RWPE2 (cell line): ENCODE results near the gene FRMD5.

Experiments used
- ATAC-seq: fragments of 200-7000 bp; cut with Tn5 transposase; 3 replicates; pipeline ENCODE4 v1.9.1; 2021; ENCODE audit warnings: low read depth
- DNase-seq: peaks from one replicate; pipeline ENCODE4 v3.0.0-alpha.2; 2020; ENCODE audit warnings: low spot score
- H3K27ac ChIP-seq: fragments of 450-650 bp; 2 replicates; pipeline ENCODE4 v1.5.1; 2017; ENCODE audit warnings: mild to moderate bottlenecking; ENCODE audit not compliant: poor library complexity, severe bottlenecking
- H3K27me3 ChIP-seq: fragments of 250-450 bp; sonication (Bioruptor Pico); 2 replicates; pipeline ENCODE4 v1.5.1; 2021; ENCODE audit warnings: mild to moderate bottlenecking, moderate library complexity; ENCODE audit not compliant: insufficient read depth, poor library complexity, severe bottlenecking
- H3K36me3 ChIP-seq: fragments of 250-450 bp; sonication (Bioruptor Pico); 2 replicates; pipeline ENCODE4 v1.5.1; 2020; ENCODE audit warnings: low read depth, mild to moderate bottlenecking, moderate library complexity
- H3K4me1 ChIP-seq: fragments of 250-450 bp; sonication (Bioruptor Pico); 2 replicates; pipeline ENCODE4 v1.5.1; 2021; ENCODE audit warnings: mild to moderate bottlenecking, moderate library complexity; ENCODE audit not compliant: insufficient read depth, poor library complexity, severe bottlenecking
- H3K4me3 ChIP-seq: fragments of 250-450 bp; sonication (Bioruptor Pico); 2 replicates; pipeline ENCODE4 v1.5.1; 2021; ENCODE audit warnings: mild to moderate bottlenecking, moderate library complexity; ENCODE audit not compliant: severe bottlenecking
- H3K9me3 ChIP-seq: fragments of 250-450 bp; sonication (Bioruptor Pico); 2 replicates; pipeline ENCODE4 v1.5.1; 2021; ENCODE audit warnings: mild to moderate bottlenecking, moderate library complexity; ENCODE audit not compliant: severe bottlenecking
- CTCF ChIP-seq: fragments of 450-650 bp; IDR thresholded peaks from one replicate; pipeline ENCODE4 v1.5.1; 2017; ENCODE audit warnings: mild to moderate bottlenecking, moderate library complexity; ENCODE audit not compliant: poor library complexity, severe bottlenecking

Gene FRMD5

GRCh38 chr15:43930556-43930955, 264.5 kb downstream of the FRMD5 start:
- Histone ChIP-seq H3K36me3 (no peaks in the 10 kb centered on the region), H3K4me3 (no peak overlapping the region), H3K4me1 (no peaks in the 10 kb centered on the region), H3K27me3 (no peaks in the 10 kb centered on the region), H3K9me3 (no peaks in the 10 kb centered on the region), H3K27ac (no peak overlapping the region)
- DNase-seq (no peak), ATAC-seq (no peak)
- no peak for TF ChIP-seq CTCF

- H3K9me3 ChIP-seq: no peaks in the 10 kb centered on the region
- H3K27ac ChIP-seq: no peak overlapping the region
- H3K4me1 ChIP-seq: no peaks in the 10 kb centered on the region
- no peaks in the 10 kb centered on the region for H3K36me3 ChIP-seq
- ATAC-seq (no peak), DNase-seq (no peak)
- no peaks in the 10 kb centered on the region for H3K27me3 ChIP-seq
- H3K4me3 ChIP-seq: no peak overlapping the region
- no peak for TF ChIP-seq CTCF
Observed at GRCh38 chr15:43930079-43930478, 265.0 kb downstream of the FRMD5 start.

GRCh38 chr15:43928152-43928551, 266.9 kb downstream of the FRMD5 start:
- no peak overlapping the region for H3K4me3 ChIP-seq
- H3K36me3 ChIP-seq: no peaks in the 10 kb centered on the region
- DNase-seq (no peak), ATAC-seq (no peak)
- TF ChIP-seq CTCF: no peak
- no peaks in the 10 kb centered on the region for H3K27me3 ChIP-seq
- no peaks in the 10 kb centered on the region for H3K4me1 ChIP-seq
- no peak overlapping the region for H3K27ac ChIP-seq
- H3K9me3 ChIP-seq: no peaks in the 10 kb centered on the region

- H3K27ac ChIP-seq: no peak overlapping the region
Observed at GRCh38 chr15:43927203-43927602, 267.9 kb downstream of the FRMD5 start.

GRCh38 chr15:43923553-43923952, 271.5 kb downstream of the FRMD5 start:
- Histone ChIP-seq H3K4me3 (no peak overlapping the region), H3K4me1 (peaks cover 4% of the 10 kb centered on the region), H3K9me3 (no peaks in the 10 kb centered on the region), H3K36me3 (no peaks in the 10 kb centered on the region; the same call in 1 of the 2 replicates), H3K27me3 (no peaks in the 10 kb centered on the region), H3K27ac (no peak overlapping the region)
- DNase-seq (no peak), ATAC-seq (no peak)
- TF ChIP-seq CTCF: no peak

More at GRCh38 chr15:43927203-43927602, 267.9 kb downstream of the FRMD5 start:
- Histone ChIP-seq H3K4me3 (no peak overlapping the region), H3K27me3 (no peaks in the 10 kb centered on the region), H3K4me1 (peaks cover 3% of the 10 kb centered on the region), H3K9me3 (no peaks in the 10 kb centered on the region), H3K36me3 (no peaks in the 10 kb centered on the region)
- DNase-seq: no peak
- no peak for ATAC-seq
- TF ChIP-seq CTCF: no peak
